Right lobe of liver (tissue), 6 donors: ENCODE data around the gene LRP5. TPM values are rescaled to one million over a fixed set of nuclear protein-coding genes. Genes with fewer than 3 reads are reported as not detected.
A peak's percentile ranks its signal among the peaks of the same experiment; 100 is the strongest.

Experiments used
- ATAC-seq, 4 donors: fragments of 200-7000 bp; cut with Tn5 transposase; one replicate each; pipeline ENCODE4 v1.9.1; 2020; ENCODE audit warnings: mild to moderate bottlenecking in 4 of 4, moderate library complexity in 4 of 4
- DNase-seq, 3 donors: peaks; one replicate each; pipeline ENCODE4 v3.0.0-alpha.2; 2020
- H3K27ac ChIP-seq, 3 donors: fragments of 200-600 bp; one replicate each; pipeline ENCODE4 v1.8.0; 2022
- H3K27me3 ChIP-seq, 2 donors: fragments of 200-600 bp; one replicate each; pipeline ENCODE4 v1.8.0; 2022
- H3K36me3 ChIP-seq, 4 donors: fragments of 200-600 bp; sonication (generic) in 1 of 4; one replicate each; pipeline versions ENCODE4 v1.5.1 to v1.8.0; 2017 to 2022; ENCODE audit warnings: control low read depth in 1 of 4
- H3K4me1 ChIP-seq, 4 donors: fragments of 200-600 bp; sonication (generic) in 1 of 4; one replicate each; pipeline versions ENCODE4 v1.5.1 to v1.8.0; 2017 to 2022; ENCODE audit warnings: control low read depth in 1 of 4
- H3K4me3 ChIP-seq, 3 donors: fragments of 200-600 bp; one replicate each; pipeline ENCODE4 v1.8.0; 2022
- H3K9me3 ChIP-seq, 4 donors: fragments of 200-600 bp; sonication (generic) in 1 of 4; one replicate each; pipeline versions ENCODE4 v1.5.1 to v1.8.0; 2017 to 2022; ENCODE audit warnings: control low read depth in 1 of 4
- POLR2A ChIP-seq: fragments of 450-650 bp; IDR thresholded peaks from one replicate; pipeline ENCODE4 v1.6.1; 2017; ENCODE audit warnings: antibody characterized with exemption, mild to moderate bottlenecking
- WGBS: methylation state at CpG from one replicate; pipeline ENCODE4 v1.1.6; 2018; ENCODE audit warnings: low coverage, low lambda C conversion rate; ENCODE audit not compliant: insufficient coverage; ENCODE audit errors: missing lambda C conversion rate; 5-methylcytosine and 5-hydroxymethylcytosine counted together
- intact Hi-C, 2 donors: fragments of 100-400 bp; cut with DNase I; formaldehyde crosslinking; loops; one replicate each; pipeline versions ENCODE4 v1.11.2 to v1.14.1; 2022
- long read RNA-seq: library from polyadenylated mRNA; unstranded; transcript quantifications from one replicate; pipeline ENCODE4 v2.0.0, GENCODE V29; 2019
- total RNA-seq, 6 experiments: library from RNA; depleted of rRNA in 2 of 6; stranded (reverse); fragments of >200 nt in 2 of 6; fragmentation: NEBNext Ultra II Directional in 3 of 6; extraction: Animal tissue kit (Norgen Biotek cat#: 25700) in 3 of 6; gene quantifications; one replicate each; pipeline versions ENCODE4 v1.1.0 to v1.2.4, GENCODE V29; 2016 to 2023
- TF ChIP-seq, protein P1 (sequence below), 4 donors: fragments of 200-600 bp in 3 of 4; fragments of 450-650 bp in 1 of 4; IDR thresholded peaks; one replicate each; pipeline versions ENCODE4 v1.5.1 to v1.8.0; 2016 to 2022; ENCODE audit warnings: antibody characterized with exemption in 4 of 4, mild to moderate bottlenecking in 2 of 4
- donor health status: DM: no; HTN: yes; CAD: no.
- donor health status: DM: no; HTN: no; CAD: no.
- donor health status: DM: no; HTN: no; CAD: no.
- donor health status: DM: no; HTN: yes; CAD: no.
- donor health status: DM: no; HTN: yes; CAD: no.

The LRP5 gene
- total RNA-seq, result 100 to 1,000 TPM in 2 of 6 experiments, 10 to 100 TPM in 4; 74.4 to 120 (median 88.2) TPM
- long read RNA-seq, partial matches to known transcripts, result 4 of 6 reads
- long read RNA-seq, other reads (novel, unspliced or antisense), result 2 of 6 reads

DNA sequence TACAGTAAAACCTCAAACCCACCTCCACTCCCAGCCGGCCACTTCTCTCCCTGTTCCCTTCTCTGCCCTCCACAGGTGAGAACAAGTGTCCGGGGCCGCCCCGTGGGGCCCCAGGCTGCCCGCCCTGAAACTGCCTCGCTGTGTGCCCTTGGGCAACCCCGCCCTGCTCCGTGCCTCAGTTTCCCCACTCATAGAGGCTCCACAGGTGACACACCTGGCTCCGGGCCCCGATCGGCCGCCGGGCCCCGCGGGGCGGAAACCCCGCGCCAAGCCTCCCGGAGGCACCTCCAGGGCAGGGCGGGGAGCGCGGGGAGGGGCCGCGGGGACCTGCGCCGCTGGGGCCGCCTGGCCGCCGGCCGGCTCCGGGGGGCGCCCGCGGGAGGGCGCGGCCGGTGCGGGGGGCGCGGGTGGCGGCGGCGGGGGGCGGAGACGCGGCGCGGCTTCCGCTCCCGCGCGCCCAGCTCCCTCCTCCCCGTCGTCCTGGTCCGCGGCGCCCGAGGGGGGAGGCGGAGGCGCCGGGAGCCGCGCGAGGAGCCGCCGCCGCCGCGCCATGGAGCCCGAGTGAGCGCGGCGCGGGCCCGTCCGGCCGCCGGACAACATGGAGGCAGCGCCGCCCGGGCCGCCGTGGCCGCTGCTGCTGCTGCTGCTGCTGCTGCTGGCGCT is at the start of gene LRP5:
LRP5 (plus strand) TSS at position 475 of the 663 bp plus-strand sequence; CDS start at position 599, 124 bp downstream.
- ATAC-seq (peak in 3 of 4 donors; percentile 8 to 15 (median 12)), DNase-seq (peak in 2 of 3 donors; percentile 55 to 58)
- Histone ChIP-seq H3K4me3 (peak within 1 kb of the TSS; percentile 67 to 75 (median 74)), H3K27me3 (no peaks in the 10 kb centered on the region), H3K4me1 (peaks cover 0 to 25% (median 14%) of the 10 kb centered on the region in 4 donors), H3K27ac (peak within 1 kb of the TSS; percentile 93 to 95 (median 94)), H3K36me3 (no peaks in the 10 kb centered on the region), H3K9me3 (no peaks in the 10 kb centered on the region)
- intact Hi-C loops, result loop anchor here in 1 of 2 donors (10.0 kb wide), 1 partner anchor 73 kb away; no protein-coding TSS in a partner anchor
- 13% methylated on average over 4 of the region's 85 CpGs for WGBS
- TF ChIP-seq, protein P1, sequence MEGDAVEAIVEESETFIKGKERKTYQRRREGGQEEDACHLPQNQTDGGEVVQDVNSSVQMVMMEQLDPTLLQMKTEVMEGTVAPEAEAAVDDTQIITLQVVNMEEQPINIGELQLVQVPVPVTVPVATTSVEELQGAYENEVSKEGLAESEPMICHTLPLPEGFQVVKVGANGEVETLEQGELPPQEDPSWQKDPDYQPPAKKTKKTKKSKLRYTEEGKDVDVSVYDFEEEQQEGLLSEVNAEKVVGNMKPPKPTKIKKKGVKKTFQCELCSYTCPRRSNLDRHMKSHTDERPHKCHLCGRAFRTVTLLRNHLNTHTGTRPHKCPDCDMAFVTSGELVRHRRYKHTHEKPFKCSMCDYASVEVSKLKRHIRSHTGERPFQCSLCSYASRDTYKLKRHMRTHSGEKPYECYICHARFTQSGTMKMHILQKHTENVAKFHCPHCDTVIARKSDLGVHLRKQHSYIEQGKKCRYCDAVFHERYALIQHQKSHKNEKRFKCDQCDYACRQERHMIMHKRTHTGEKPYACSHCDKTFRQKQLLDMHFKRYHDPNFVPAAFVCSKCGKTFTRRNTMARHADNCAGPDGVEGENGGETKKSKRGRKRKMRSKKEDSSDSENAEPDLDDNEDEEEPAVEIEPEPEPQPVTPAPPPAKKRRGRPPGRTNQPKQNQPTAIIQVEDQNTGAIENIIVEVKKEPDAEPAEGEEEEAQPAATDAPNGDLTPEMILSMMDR (IDR thresholded peaks at IDR 0.05), result no peak
- TF ChIP-seq POLR2A, result peak; percentile 56

DNA sequence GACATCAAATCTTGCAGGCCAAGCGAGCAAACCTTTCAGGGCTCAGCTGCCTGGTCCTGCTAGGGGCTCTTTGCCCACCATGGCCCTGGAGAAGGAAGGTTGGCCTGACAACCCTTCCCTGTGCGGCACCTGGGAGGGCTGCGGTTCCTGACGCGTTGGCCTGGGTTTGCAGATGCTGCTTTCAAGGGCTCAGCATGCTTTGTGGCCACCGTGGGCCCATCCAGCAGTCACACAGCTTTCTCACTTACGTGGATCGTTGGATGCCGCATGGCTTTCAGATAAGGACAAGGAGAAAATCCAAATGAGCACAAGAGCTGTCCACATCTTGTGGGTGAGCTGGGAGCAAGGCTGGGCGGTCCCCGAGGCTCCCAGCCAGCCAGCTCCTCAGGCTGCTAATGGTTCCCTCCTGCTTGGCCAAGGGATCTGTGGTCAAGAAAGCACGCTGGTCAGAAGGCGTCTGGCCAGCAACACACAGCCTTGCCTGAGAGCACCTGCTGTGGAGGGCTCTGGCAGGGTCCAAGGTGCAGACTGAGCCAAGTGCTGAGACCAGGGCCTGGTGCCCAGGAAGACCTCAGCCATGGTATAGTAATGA is 48.9 kb upstream of the LRP5 start:
- peak in 1 of 3 donors; percentile 40 for DNase-seq

DNA sequence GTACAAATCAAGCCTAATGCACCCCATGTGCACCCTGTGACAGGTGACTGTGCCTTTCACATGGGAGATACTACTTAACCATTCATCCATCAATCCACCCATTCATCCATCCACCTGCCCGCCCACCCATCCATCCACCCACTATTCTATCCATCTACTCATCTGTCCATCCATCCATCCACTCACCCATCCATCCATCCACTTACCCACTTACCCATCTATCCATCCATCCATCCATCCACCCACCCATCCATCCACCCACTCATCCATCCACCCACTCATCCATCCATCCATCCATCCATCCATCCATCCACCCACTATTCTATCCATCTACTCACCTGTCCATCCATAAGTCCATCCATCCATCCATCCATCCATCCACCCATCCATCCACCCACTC is 48.1 kb upstream of the LRP5 start:
- WGBS, result 90% methylated on average over 1 of the region's 1 CpG
- Histone ChIP-seq H3K27me3 (no peaks in the 10 kb centered on the region), H3K4me1 (peaks cover 0 to 8% (median under 1%) of the 10 kb centered on the region in 4 donors), H3K36me3 (peaks cover 5 to 70% (median 45%) of the 10 kb centered on the region in 4 donors), H3K4me3 (no peak overlapping the region), H3K9me3 (no peaks in the 10 kb centered on the region), H3K27ac (no peak overlapping the region)
- peak in 1 of 3 donors; percentile 24 for DNase-seq
- intact Hi-C loops, result no loop called here
- ATAC-seq, result no peak
- no peak for TF ChIP-seq POLR2A

More for the DNA sequence above, 48.9 kb upstream of the LRP5 start:
- Histone ChIP-seq H3K4me3 (no peak overlapping the region), H3K9me3 (no peaks in the 10 kb centered on the region), H3K36me3 (peaks cover 5 to 70% (median 45%) of the 10 kb centered on the region in 4 donors), H3K4me1 (peaks cover 0 to 3% (median 0%) of the 10 kb centered on the region in 4 donors), H3K27me3 (no peaks in the 10 kb centered on the region), H3K27ac (no peak overlapping the region)
- intact Hi-C loops, result no loop called here
- TF ChIP-seq, protein P1 (IDR thresholded peaks at IDR 0.05), result no peak
- TF ChIP-seq POLR2A, result no peak
- no peak for ATAC-seq
- no CpG with 5 or more reads among the region's 13 CpGs for WGBS

DNA sequence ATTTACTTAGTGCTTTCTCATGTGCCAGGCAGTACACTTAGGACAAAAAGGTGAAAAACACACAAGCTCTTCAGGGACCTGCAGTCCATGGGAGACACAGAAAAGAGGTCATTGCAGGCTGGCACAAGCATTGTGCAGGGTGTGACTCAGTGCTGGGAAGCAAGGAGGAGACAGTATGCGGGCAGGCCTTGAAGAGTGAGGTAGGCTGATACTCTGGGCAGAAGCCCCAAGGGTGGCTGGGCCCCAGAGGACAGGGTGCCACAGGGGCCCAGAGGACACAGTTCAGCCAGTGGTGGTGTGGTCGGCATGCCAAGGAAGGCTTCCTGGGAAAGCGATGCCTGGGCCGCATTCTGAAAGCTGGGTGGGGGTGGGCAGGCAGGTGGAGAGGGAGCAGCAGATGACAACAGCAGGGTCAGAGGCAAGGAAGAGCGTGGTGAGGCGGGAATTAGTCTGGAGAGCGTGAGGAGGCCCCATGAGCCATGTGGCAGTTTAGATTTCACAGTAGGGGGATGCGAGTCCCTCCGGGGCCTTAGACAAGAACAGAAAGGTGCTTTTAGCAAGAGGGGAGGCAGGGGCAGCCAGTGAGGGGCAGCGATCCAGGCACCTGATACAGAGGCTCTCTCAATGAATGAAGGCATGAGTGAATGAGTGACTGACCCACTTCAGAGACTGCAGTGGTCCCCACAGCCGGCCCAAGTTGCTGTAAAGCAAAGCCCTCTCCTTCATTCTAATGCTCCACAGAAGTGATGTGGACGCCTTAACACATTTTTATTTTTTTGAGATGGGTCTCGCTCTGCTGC is 47.5 kb upstream of the LRP5 start:
- no peaks in the 10 kb centered on the region for H3K9me3 ChIP-seq
- WGBS, result 95% methylated on average over 6 of the region's 13 CpGs
- ATAC-seq (no peak), DNase-seq (no peak)
- TF ChIP-seq, protein P1 (IDR thresholded peaks at IDR 0.05), result no peak
- no peak for TF ChIP-seq POLR2A
- intact Hi-C loops, result no loop called here
- peaks cover 0 to 15% (median 4%) of the 10 kb centered on the region in 4 donors for H3K4me1 ChIP-seq
- no peaks in the 10 kb centered on the region for H3K27me3 ChIP-seq
- H3K27ac ChIP-seq, result no peak overlapping the region
- peaks cover 5 to 70% (median 45%) of the 10 kb centered on the region in 4 donors for H3K36me3 ChIP-seq
- no peak overlapping the region for H3K4me3 ChIP-seq
